Hepatocyte (in vitro differentiated cells): ENCODE measurements around the gene KCNJ1. TPM values are rescaled to one million over a fixed set of nuclear protein-coding genes. Genes with fewer than 3 reads are reported as not detected.

Experiments
- DNase-seq: peaks from one replicate; pipeline ENCODE4 v3.0.0-alpha.2; 2016; ENCODE audit warnings: low spot score
- H2AFZ ChIP-seq: fragments of 200-600 bp; sonication (generic); 2 replicates; pipeline ENCODE4 v1.6.0; 2016; ENCODE audit warnings: antibody characterized with exemption, mild to moderate bottlenecking
- H3K27ac ChIP-seq: fragments of 200-600 bp; sonication (generic); 2 replicates; pipeline ENCODE4 v1.5.1; 2016; ENCODE audit warnings: mild to moderate bottlenecking
- H3K27me3 ChIP-seq: fragments of 200-600 bp; sonication (generic); 2 replicates; pipeline ENCODE4 v1.6.1; 2016
- H3K36me3 ChIP-seq: fragments of 200-600 bp; sonication (generic); replicated peaks from 2 replicates; pipeline ENCODE4 v1.5.1; 2016; ENCODE audit warnings: low read depth; ENCODE audit not compliant: insufficient read depth
- H3K4me1 ChIP-seq: fragments of 200-600 bp; sonication (generic); 2 replicates; pipeline ENCODE4 v1.5.1; 2016; ENCODE audit warnings: mild to moderate bottlenecking, moderate library complexity; ENCODE audit not compliant: insufficient read depth
- H3K4me2 ChIP-seq: fragments of 200-600 bp; sonication (generic); 2 replicates; pipeline ENCODE4 v1.6.0; 2016
- H3K4me3 ChIP-seq: fragments of 200-600 bp; sonication (generic); 2 replicates; pipeline ENCODE4 v1.5.1; 2016; ENCODE audit warnings: mild to moderate bottlenecking
- H3K79me2 ChIP-seq: fragments of 200-600 bp; sonication (generic); 2 replicates; pipeline ENCODE4 v1.6.0; 2017; ENCODE audit warnings: mild to moderate bottlenecking
- H3K9me2 ChIP-seq: fragments of 200-600 bp; sonication (generic); replicated peaks from 2 replicates; pipeline ENCODE4 v1.6.0; 2017; ENCODE audit warnings: mild to moderate bottlenecking; ENCODE audit not compliant: insufficient read depth
- H3K9me3 ChIP-seq: fragments of 200-600 bp; sonication (generic); 2 replicates; pipeline ENCODE4 v1.5.1; 2016; ENCODE audit warnings: low read depth, mild to moderate bottlenecking
- H4K20me1 ChIP-seq: fragments of 200-600 bp; sonication (generic); 2 replicates; pipeline ENCODE4 v1.6.0; 2016; ENCODE audit warnings: mild to moderate bottlenecking; ENCODE audit not compliant: insufficient read depth, poor library complexity, severe bottlenecking
- CTCF ChIP-seq: fragments of 200-600 bp; sonication (generic); IDR thresholded peaks from 2 replicates; pipeline ENCODE4 v1.5.1; 2016; ENCODE audit warnings: antibody characterized with exemption, mild to moderate bottlenecking; ENCODE audit not compliant: poor library complexity
- EZH2 ChIP-seq: fragments of 200-600 bp; sonication (generic); IDR thresholded peaks from 2 replicates; pipeline ENCODE4 v1.6.1; 2016; ENCODE audit warnings: antibody characterized with exemption, mild to moderate bottlenecking, borderline replicate concordance
- EZH2phosphoT487 ChIP-seq: fragments of 200-600 bp; sonication (generic); IDR thresholded peaks from one replicate; pipeline ENCODE4 v1.6.1; 2018; ENCODE audit warnings: antibody characterized with exemption, mild to moderate bottlenecking, low read depth, moderate library complexity; ENCODE audit not compliant: unreplicated experiment, severe bottlenecking
- WGBS: methylation state at CpG from one replicate; pipeline ENCODE4 v1.1.6; 2016; ENCODE audit warnings: low lambda C conversion rate; ENCODE audit errors: missing lambda C conversion rate; 5-methylcytosine and 5-hydroxymethylcytosine counted together
- polyA plus RNA-seq: library from polyadenylated mRNA; unstranded; fragments of >200 nt; fragmentation: Nextera tagmentation; extraction: Ambion mirVana; gene quantifications from 2 replicates; pipeline ENCODE4 v1.2.1, GENCODE V29; 2016
- total RNA-seq: library from RNA; depleted of rRNA; stranded (reverse); fragments of >200 nt; gene quantifications from 2 replicates; pipeline ENCODE4 v1.2.3, GENCODE V29; 2014

Gene KCNJ1
- total and polyA plus RNA-seq, 2 experiments from 2014 or later: not detected

GRCh38 chr11:128840783-128841182 lies 26.3 kb downstream of the KCNJ1 start:
- H3K27ac ChIP-seq: no peak overlapping the region

GRCh38 chr11:128840137-128840536 lies 27.0 kb downstream of the KCNJ1 start:
- WGBS: 84% methylated on average over 5 of the region's 5 CpGs
- TF ChIP-seq CTCF (no peak), EZH2phosphoT487 (no peak), EZH2 (no peak)
- Histone ChIP-seq H3K79me2 (no peaks in the 10 kb centered on the region), H2AFZ (no peak overlapping the region), H3K36me3 (no peaks in the 10 kb centered on the region), H3K9me2 (no peaks in the 10 kb centered on the region), H4K20me1 (no peaks in the 10 kb centered on the region), H3K4me1 (peaks cover 2% of the 10 kb centered on the region), H3K4me3 (no peak overlapping the region), H3K27me3 (peaks cover 5% of the 10 kb centered on the region), H3K4me2 (no peak overlapping the region), H3K27ac (no peak overlapping the region), H3K9me3 (no peaks in the 10 kb centered on the region)
- DNase-seq: no peak

More at GRCh38 chr11:128840783-128841182, 26.3 kb downstream of the KCNJ1 start:
- no peak for DNase-seq
- H3K4me3 ChIP-seq: no peak overlapping the region
- WGBS: 76% methylated on average over 2 of the region's 2 CpGs
- no peak overlapping the region for H3K4me2 ChIP-seq
- H2AFZ ChIP-seq: no peak overlapping the region
- no peaks in the 10 kb centered on the region for H3K9me2 ChIP-seq
- TF ChIP-seq EZH2 (no peak), CTCF (no peak)
- H3K79me2 ChIP-seq: no peaks in the 10 kb centered on the region
- no peaks in the 10 kb centered on the region for H3K9me3 ChIP-seq
- no peaks in the 10 kb centered on the region for H3K4me1 ChIP-seq
- no peaks in the 10 kb centered on the region for H4K20me1 ChIP-seq
- peaks cover 5% of the 10 kb centered on the region for H3K27me3 ChIP-seq
- no peaks in the 10 kb centered on the region for H3K36me3 ChIP-seq

- no peak for DNase-seq
- Histone ChIP-seq H3K9me3 (no peaks in the 10 kb centered on the region), H3K27me3 (no peaks in the 10 kb centered on the region), H3K79me2 (no peaks in the 10 kb centered on the region), H3K36me3 (no peaks in the 10 kb centered on the region), H3K9me2 (no peaks in the 10 kb centered on the region), H3K4me2 (no peak overlapping the region), H3K27ac (no peak overlapping the region), H3K4me1 (peaks cover 2% of the 10 kb centered on the region), H2AFZ (no peak overlapping the region), H3K4me3 (no peak overlapping the region), H4K20me1 (no peaks in the 10 kb centered on the region)
- no peak for TF ChIP-seq CTCF
- TF ChIP-seq EZH2: no peak
- no peak for TF ChIP-seq EZH2phosphoT487
- 83% methylated on average over 5 of the region's 5 CpGs for WGBS
These were observed 28.0 kb downstream of the KCNJ1 start for GRCh38 chr11:128839081-128839480.

- WGBS: 97% methylated on average over 4 of the region's 4 CpGs
- H3K9me2 ChIP-seq: no peaks in the 10 kb centered on the region
These were observed 29.5 kb downstream of the KCNJ1 start for GRCh38 chr11:128837627-128838026.

More at GRCh38 chr11:128837627-128838026, 29.5 kb downstream of the KCNJ1 start:
- no peaks in the 10 kb centered on the region for H3K9me3 ChIP-seq
- H3K79me2 ChIP-seq: no peaks in the 10 kb centered on the region
- TF ChIP-seq CTCF (no peak), EZH2 (no peak), EZH2phosphoT487 (no peak)
- no peak for DNase-seq
- H3K4me2 ChIP-seq: no peak overlapping the region
- no peak overlapping the region for H3K27ac ChIP-seq
- H3K36me3 ChIP-seq: no peaks in the 10 kb centered on the region
- H3K4me3 ChIP-seq: no peak overlapping the region
- peaks cover 2% of the 10 kb centered on the region for H3K4me1 ChIP-seq
- H3K27me3 ChIP-seq: no peaks in the 10 kb centered on the region
- H2AFZ ChIP-seq: no peak overlapping the region
- H4K20me1 ChIP-seq: no peaks in the 10 kb centered on the region
